Breast epithelium (tissue), 4 donors: Measurements from ENCODE around the gene RRP9. TPM values are rescaled to one million over a fixed set of nuclear protein-coding genes. Genes with fewer than 3 reads are reported as not detected.

Source experiments
- DNase-seq, 2 donors: peaks; one replicate each; pipeline ENCODE4 v3.0.0-alpha.2; 2019; ENCODE audit warnings: low spot score in 2 of 2
- H3K27ac ChIP-seq, 2 donors: fragments of 200-600 bp; sonication (generic) in 1 of 2; one replicate each; pipeline ENCODE4 v1.5.1; 2016 to 2019; ENCODE audit warnings: mild to moderate bottlenecking in 1 of 2
- H3K27me3 ChIP-seq, 2 donors: fragments of 200-600 bp; sonication (generic) in 1 of 2; one replicate each; pipeline versions ENCODE4 v1.5.1 to v1.6.0; 2017 to 2019; ENCODE audit warnings: control low read depth in 1 of 2, mild to moderate bottlenecking in 1 of 2
- H3K36me3 ChIP-seq: fragments of 200-600 bp; one replicate; pipeline ENCODE4 v1.5.1; 2019
- H3K4me1 ChIP-seq, 2 donors: fragments of 200-600 bp; sonication (generic); one replicate each; pipeline ENCODE4 v1.5.1; 2016 to 2019; ENCODE audit warnings: control low read depth in 1 of 2
- H3K4me3 ChIP-seq, 3 donors: fragments of 200-600 bp; sonication (generic); 1 replicate in 2 of 3; 2 replicates in 1 of 3; pipeline ENCODE4 v1.5.1; 2016 to 2019; ENCODE audit warnings: mild to moderate bottlenecking in 3 of 3, moderate library complexity in 2 of 3
- H3K9me3 ChIP-seq, 2 donors: fragments of 200-600 bp; sonication (generic) in 1 of 2; one replicate each; pipeline ENCODE4 v1.5.1; 2016 to 2019; ENCODE audit warnings: control low read depth in 1 of 2
- POLR2A ChIP-seq: fragments of 450-650 bp; IDR thresholded peaks from one replicate; pipeline ENCODE4 v1.6.1; 2016; ENCODE audit warnings: antibody characterized with exemption, mild to moderate bottlenecking, moderate library complexity
- POLR2AphosphoS5 ChIP-seq, 3 donors: sonication (generic); formaldehyde crosslinking; IDR thresholded peaks; one replicate each; pipeline ENCODE4 v1.6.1; 2017; ENCODE audit warnings: antibody characterized with exemption in 3 of 3
- intact Hi-C: fragments of 100-400 bp; cut with DNase I; formaldehyde crosslinking; loops from one replicate; pipeline ENCODE4 v1.15.1; 2023; ENCODE audit warnings: low total_unique reads
- total RNA-seq, 3 donors: library from RNA; depleted of rRNA; stranded (reverse); fragments of >200 nt; gene quantifications; one replicate each; pipeline ENCODE4 v1.1.0, GENCODE V29; 2016
- TF ChIP-seq, protein P1 (sequence below), 3 donors: fragments of 450-650 bp; IDR thresholded peaks; one replicate each; pipeline ENCODE4 v1.5.1; 2016 to 2017; ENCODE audit warnings: antibody characterized with exemption in 3 of 3, mild to moderate bottlenecking in 3 of 3, moderate library complexity in 3 of 3

Gene RRP9
- total RNA-seq, 3 donors from 2014 or later, result 23.1 to 24.6 (median 23.8) TPM

DNA sequence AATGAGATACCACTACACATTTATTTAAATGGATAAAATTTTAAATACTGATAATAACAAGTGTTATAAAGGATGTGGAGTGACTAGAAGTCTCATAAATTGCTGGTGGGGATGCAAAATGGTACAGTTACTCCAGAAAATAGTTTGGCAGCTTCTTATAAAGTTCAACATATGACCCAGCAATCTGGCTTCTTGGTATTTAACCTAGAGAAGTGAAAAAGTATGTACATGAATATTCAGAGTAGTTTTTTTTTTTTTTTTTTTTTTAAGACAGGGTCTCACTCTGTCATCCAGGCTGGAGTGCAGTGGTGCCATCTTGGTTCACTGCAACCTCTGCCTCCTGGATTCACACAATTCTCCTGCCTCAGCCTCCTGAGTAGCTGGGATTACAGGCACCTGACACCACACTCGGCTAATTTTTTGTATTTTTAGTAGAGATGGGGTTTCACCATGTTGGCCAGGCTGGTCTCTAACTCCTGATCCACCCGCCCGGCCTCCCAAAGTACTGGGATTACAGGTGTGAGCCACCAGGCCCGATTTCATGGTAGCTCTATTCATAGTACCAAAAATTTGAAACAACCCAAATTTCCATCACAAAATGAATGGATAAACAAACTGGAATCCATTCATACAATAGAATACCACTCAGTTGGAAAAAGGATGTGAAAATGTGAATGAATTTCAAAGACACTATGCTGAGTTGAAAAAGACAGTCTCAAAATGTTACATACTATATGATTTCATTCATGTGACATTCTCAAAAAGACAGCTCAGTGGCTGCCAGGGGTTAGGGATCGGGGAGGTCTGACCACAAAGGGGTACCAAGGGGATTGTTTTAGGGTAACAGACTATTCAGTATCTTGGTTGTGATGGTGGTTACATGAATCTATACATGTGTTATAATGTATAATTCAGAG is 14.4 kb downstream of the RRP9 start:
- Histone ChIP-seq H3K9me3 (no peaks in the 10 kb centered on the region), H3K36me3 (no peaks in the 10 kb centered on the region), H3K4me3 (no peak overlapping the region), H3K27ac (no peak overlapping the region), H3K4me1 (no peaks in the 10 kb centered on the region), H3K27me3 (no peaks in the 10 kb centered on the region)
- no peak for DNase-seq
- TF ChIP-seq, protein P1, sequence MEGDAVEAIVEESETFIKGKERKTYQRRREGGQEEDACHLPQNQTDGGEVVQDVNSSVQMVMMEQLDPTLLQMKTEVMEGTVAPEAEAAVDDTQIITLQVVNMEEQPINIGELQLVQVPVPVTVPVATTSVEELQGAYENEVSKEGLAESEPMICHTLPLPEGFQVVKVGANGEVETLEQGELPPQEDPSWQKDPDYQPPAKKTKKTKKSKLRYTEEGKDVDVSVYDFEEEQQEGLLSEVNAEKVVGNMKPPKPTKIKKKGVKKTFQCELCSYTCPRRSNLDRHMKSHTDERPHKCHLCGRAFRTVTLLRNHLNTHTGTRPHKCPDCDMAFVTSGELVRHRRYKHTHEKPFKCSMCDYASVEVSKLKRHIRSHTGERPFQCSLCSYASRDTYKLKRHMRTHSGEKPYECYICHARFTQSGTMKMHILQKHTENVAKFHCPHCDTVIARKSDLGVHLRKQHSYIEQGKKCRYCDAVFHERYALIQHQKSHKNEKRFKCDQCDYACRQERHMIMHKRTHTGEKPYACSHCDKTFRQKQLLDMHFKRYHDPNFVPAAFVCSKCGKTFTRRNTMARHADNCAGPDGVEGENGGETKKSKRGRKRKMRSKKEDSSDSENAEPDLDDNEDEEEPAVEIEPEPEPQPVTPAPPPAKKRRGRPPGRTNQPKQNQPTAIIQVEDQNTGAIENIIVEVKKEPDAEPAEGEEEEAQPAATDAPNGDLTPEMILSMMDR (IDR thresholded peaks at IDR 0.05), result no peak
- TF ChIP-seq POLR2A (no peak), POLR2AphosphoS5 (IDR thresholded peaks at IDR 0.05) (no peak)
- intact Hi-C loops, result no loop called here

DNA sequence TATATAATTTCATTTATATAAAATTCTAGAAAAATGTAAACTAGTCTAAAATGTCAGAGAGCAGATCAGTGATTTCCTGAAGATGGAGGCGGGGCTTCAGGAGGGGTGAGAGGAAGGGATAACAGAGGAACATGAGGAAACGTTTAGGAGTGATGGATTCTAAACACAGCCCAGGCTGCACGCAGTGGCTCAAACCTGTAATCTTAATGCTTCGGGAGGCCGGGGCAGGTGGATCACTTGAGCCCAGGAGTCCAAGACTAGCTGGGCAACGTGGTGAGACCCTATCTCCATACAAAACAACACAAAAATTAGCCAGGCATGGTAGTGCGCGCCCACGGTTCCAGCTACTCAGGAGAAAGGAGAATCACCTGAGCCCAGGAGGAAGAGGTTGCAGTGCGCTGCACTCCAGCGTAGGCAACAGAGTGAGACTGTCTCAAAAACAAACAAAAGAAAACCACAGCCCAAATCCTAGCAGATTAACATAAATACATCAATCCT is 20.6 kb downstream of the RRP9 start:
- H3K4me1 ChIP-seq, result no peaks in the 10 kb centered on the region
- H3K27ac ChIP-seq, result no peak overlapping the region
- TF ChIP-seq, protein P1 (IDR thresholded peaks at IDR 0.05), result no peak
- TF ChIP-seq POLR2A (no peak), POLR2AphosphoS5 (IDR thresholded peaks at IDR 0.05) (no peak)
- intact Hi-C loops, result loop anchor here (5.0 kb wide), 1 partner anchor 671 kb away; no protein-coding TSS in a partner anchor
- DNase-seq, result no peak
- H3K36me3 ChIP-seq, result no peaks in the 10 kb centered on the region
- no peaks in the 10 kb centered on the region for H3K27me3 ChIP-seq
- no peaks in the 10 kb centered on the region for H3K9me3 ChIP-seq
- no peak overlapping the region for H3K4me3 ChIP-seq

DNA sequence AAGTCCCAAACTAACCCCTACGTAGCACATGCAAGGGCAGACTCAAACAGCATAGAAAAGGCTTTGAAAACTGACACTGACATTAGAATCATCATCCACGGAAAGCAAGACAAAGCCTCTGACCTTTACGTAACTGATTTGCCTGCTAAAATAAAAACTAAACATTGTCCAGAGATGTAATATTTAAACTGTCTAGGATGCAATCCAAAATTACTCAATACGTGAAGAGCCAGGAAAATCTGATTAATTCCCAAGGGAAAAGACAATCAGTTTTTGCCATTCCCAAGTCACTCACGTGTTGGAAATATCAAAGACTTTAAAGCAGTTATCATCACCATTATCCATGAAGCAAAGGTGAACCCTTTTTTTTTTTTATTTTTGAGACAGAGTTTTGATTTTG is 25.3 kb downstream of the RRP9 start:
- no peaks in the 10 kb centered on the region for H3K36me3 ChIP-seq
- no peak for DNase-seq
- TF ChIP-seq POLR2AphosphoS5 (IDR thresholded peaks at IDR 0.05) (no peak), POLR2A (no peak)
- TF ChIP-seq, protein P1 (IDR thresholded peaks at IDR 0.05), result no peak
- intact Hi-C loops, result no loop called here
- no peak overlapping the region for H3K27ac ChIP-seq
- H3K9me3 ChIP-seq, result no peaks in the 10 kb centered on the region
- H3K27me3 ChIP-seq, result no peaks in the 10 kb centered on the region
- no peaks in the 10 kb centered on the region for H3K4me1 ChIP-seq
- H3K4me3 ChIP-seq, result no peak overlapping the region

DNA sequence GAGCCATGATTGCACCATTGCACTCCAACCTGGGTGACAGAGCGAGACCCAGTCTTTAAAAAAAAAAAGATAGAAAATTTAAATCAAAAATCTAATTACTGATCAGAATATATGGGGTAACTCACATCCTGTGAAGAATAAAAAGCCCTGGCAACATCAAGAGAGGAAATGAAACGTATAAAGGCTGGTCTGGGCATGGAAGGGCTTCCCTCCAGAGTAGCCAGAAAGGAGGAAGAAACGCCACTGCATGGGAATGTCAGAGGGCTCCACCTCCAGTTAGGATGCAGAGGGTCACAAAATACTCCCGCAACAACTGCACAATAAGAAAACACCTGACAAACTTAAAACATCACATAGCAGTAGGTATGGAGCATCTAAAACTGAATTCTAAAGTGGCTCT is 33.7 kb downstream of the RRP9 start:
- no peak for DNase-seq
- Histone ChIP-seq H3K27me3 (no peaks in the 10 kb centered on the region), H3K36me3 (no peaks in the 10 kb centered on the region), H3K27ac (no peak overlapping the region), H3K4me3 (no peak overlapping the region), H3K4me1 (no peaks in the 10 kb centered on the region), H3K9me3 (peaks cover 0 to 8% of the 10 kb centered on the region in 2 donors)
- intact Hi-C loops, result no loop called here
- TF ChIP-seq POLR2AphosphoS5 (IDR thresholded peaks at IDR 0.05) (no peak), POLR2A (no peak)
- TF ChIP-seq, protein P1 (IDR thresholded peaks at IDR 0.05), result no peak
